Bronchial epithelial cell (primary cell): ENCODE results near the gene ODAD4. TPM values are rescaled to one million over a fixed set of nuclear protein-coding genes. Genes with fewer than 3 reads are reported as not detected.
A peak's percentile ranks its signal among the peaks of the same experiment; 100 is the strongest.

ENCODE experiments used
- DNase-seq: peaks from one replicate; pipeline ENCODE4 v3.0.0-alpha.2; 2010; ENCODE audit warnings: low read depth
- FAIRE-seq: peaks from 2 replicates; lab custom pipeline; 2011; peaks lifted over from hg19 to GRCh38; lab: Jason Lieb, UNC
- H3K27me3 ChIP-seq: 2 replicates; pipeline ENCODE4 v1.5.1; 2011; ENCODE audit warnings: low read length; ENCODE audit not compliant: control insufficient read depth, insufficient read depth
- H3K36me3 ChIP-seq: 2 replicates; pipeline ENCODE4 v1.5.1; 2011; ENCODE audit warnings: low read length; ENCODE audit not compliant: control insufficient read depth, insufficient read depth
- H3K4me3 ChIP-seq: 2 replicates; pipeline ENCODE4 v1.5.1; 2011; ENCODE audit warnings: mild to moderate bottlenecking, low read depth, low read length, control low read depth
- CTCF ChIP-seq: IDR thresholded peaks from 2 replicates; pipeline ENCODE4 v1.5.1; 2011; ENCODE audit warnings: mild to moderate bottlenecking, moderate library complexity, low read length, control low read depth, inconsistent platforms; ENCODE audit not compliant: insufficient read depth, severe bottlenecking
- total RNA-seq: library from RNA; depleted of rRNA; stranded (reverse); fragments of >200 nt; gene quantifications from 2 replicates; pipeline ENCODE4 v1.2.1, GENCODE V29; 2014

Gene ODAD4
- total RNA-seq, 1 donor from 2014 or later, result 0.26 TPM

GRCh38 chr17:41976142-41976768 is 45.8 kb downstream of the ODAD4 start:
- FAIRE-seq (no peak), DNase-seq (no peak)
- no peak overlapping the region for H3K4me3 ChIP-seq
- H3K27me3 ChIP-seq, result no peaks in the 10 kb centered on the region
- no peak for TF ChIP-seq CTCF
- H3K36me3 ChIP-seq, result peaks cover 39% of the 10 kb centered on the region

DNA sequence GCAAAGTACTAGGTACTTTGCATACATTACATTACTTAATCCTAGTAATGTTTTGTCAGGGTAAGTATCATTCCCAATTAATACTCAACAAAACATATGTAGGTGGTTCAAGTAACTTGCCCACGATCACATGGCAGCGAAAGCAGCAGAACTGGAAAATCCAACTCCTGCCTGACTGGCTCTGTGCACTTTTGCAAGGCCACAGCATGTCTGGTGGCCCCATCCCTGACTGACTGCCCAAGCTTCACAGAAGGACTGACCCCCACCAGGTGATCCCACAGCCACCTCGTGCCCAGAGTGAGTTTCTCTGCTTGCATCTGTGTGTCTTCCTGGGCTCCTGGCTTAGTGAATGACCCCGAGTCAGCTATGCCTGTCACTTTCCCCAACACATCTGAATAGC is 47.6 kb downstream of the ODAD4 start:
- no peak overlapping the region for H3K4me3 ChIP-seq
- FAIRE-seq, result no peak
- no peak for TF ChIP-seq CTCF
- H3K27me3 ChIP-seq, result no peaks in the 10 kb centered on the region
- DNase-seq, result peak; percentile 34
- H3K36me3 ChIP-seq, result peaks cover 40% of the 10 kb centered on the region

DNA sequence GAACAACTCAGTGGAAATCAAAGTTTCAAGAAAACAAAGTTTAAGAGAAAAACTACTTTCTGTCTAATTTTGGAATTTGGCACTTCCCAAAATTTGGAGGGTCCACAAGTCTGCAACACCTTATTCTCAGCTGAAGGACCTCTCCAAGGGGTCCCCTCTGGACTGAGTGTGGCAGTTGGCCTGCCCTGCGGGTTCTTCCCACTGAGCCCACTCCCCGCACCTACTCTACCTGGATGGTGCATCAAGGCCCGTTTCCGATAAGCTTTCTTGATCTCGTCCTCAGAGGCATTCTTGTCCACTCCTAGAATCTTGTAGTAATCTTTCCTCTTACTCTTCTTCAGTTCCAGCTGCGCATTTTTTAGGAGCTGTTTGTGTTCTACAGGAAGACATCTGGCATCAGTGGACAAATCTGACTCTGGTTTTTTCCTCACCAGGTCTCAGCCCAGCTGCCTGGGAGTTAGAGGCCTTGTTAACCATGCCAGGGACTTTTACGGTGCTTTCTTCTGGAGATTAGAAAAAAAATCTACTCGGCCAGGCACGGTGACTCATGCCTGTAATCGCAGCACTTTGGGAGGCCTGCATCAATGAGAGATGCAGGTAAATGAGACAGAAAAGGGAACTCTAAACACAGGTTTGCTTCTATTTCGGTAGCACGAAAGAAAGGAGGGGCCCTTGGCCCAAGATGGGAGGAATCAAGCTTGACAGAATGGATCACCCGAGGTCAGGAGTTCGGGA is 51.8 kb downstream of the ODAD4 start:
- Histone ChIP-seq H3K27me3 (no peaks in the 10 kb centered on the region), H3K4me3 (no peak overlapping the region), H3K36me3 (peaks cover 21% of the 10 kb centered on the region)
- TF ChIP-seq CTCF, result no peak
- DNase-seq (no peak), FAIRE-seq (no peak)

- no peak overlapping the region for H3K4me3 ChIP-seq
- H3K27me3 ChIP-seq, result no peaks in the 10 kb centered on the region
- peaks cover 21% of the 10 kb centered on the region for H3K36me3 ChIP-seq
- no peak for FAIRE-seq
- TF ChIP-seq CTCF, result no peak
- DNase-seq, result no peak
Measured at GRCh38 chr17:41984454-41984853, 54.0 kb downstream of the ODAD4 start.

GRCh38 chr17:41985919-41986318 is 55.5 kb downstream of the ODAD4 start:
- DNase-seq (no peak), FAIRE-seq (no peak)
- H3K36me3 ChIP-seq, result peaks cover 27% of the 10 kb centered on the region
- H3K27me3 ChIP-seq, result no peaks in the 10 kb centered on the region
- H3K4me3 ChIP-seq, result no peak overlapping the region
- no peak for TF ChIP-seq CTCF
